CD14-positive monocyte (primary cell): ENCODE measurements around the gene GTF2I. TPM values are rescaled to one million over a fixed set of nuclear protein-coding genes. Genes with fewer than 3 reads are reported as not detected.
A peak's percentile ranks its signal among the peaks of the same experiment; 100 is the strongest.
"Not testable (repeated sequence)": the region's sequence is repeated elsewhere in the genome, so short reads cannot be mapped to it uniquely, and the experiment has no call there.

Experiments
- DNase-seq, 3 donors: peaks; one replicate each; pipeline ENCODE4 v3.0.0-alpha.2; 2011 to 2022
- H2AFZ ChIP-seq: 2 replicates; pipeline ENCODE4 v1.6.0; 2012; ENCODE audit warnings: mild to moderate bottlenecking, low read depth, low read length, inconsistent platforms; ENCODE audit not compliant: insufficient read depth, poor library complexity, severe bottlenecking
- H3K27ac ChIP-seq, 2 donors: 1 replicate in 1 of 2; 2 replicates in 1 of 2; pipeline ENCODE4 v1.5.1; 2012 to 2013; ENCODE audit warnings: low read length in 2 of 2, control low read depth in 1 of 2, inconsistent platforms in 1 of 2, low read depth in 1 of 2, mild to moderate bottlenecking in 1 of 2
- H3K27me3 ChIP-seq, 2 donors: one replicate each; pipeline versions ENCODE4 v1.6.0 to v1.6.1; 2011 to 2013; ENCODE audit warnings: low read length in 2 of 2; ENCODE audit not compliant: control insufficient read depth in 2 of 2, insufficient read depth in 2 of 2
- H3K36me3 ChIP-seq, 2 donors: replicated peaks in 1 of 2; 1 replicate in 1 of 2; 2 replicates in 1 of 2; pipeline versions ENCODE4 v1.5.1 to v1.6.1; 2012 to 2013; ENCODE audit warnings: low read length in 2 of 2, control low read depth in 1 of 2, inconsistent platforms in 1 of 2, mild to moderate bottlenecking in 1 of 2; ENCODE audit not compliant: insufficient read depth in 2 of 2, control insufficient read depth in 1 of 2
- H3K4me1 ChIP-seq, 2 donors: 1 replicate in 1 of 2; 2 replicates in 1 of 2; pipeline versions ENCODE4 v1.5.1 to v1.6.1; 2012 to 2013; ENCODE audit warnings: low read length in 2 of 2, control low read depth in 1 of 2, inconsistent platforms in 1 of 2, mild to moderate bottlenecking in 1 of 2, moderate library complexity in 1 of 2; ENCODE audit not compliant: insufficient read depth in 2 of 2, control insufficient read depth in 1 of 2
- H3K4me2 ChIP-seq: replicated peaks from 2 replicates; pipeline ENCODE3; 2012; ENCODE audit warnings: low read length, moderate library complexity, mild to moderate bottlenecking; ENCODE audit not compliant: poor library complexity, severe bottlenecking; ENCODE audit errors: extremely low read depth
- H3K4me3 ChIP-seq, 3 experiments: fragments of 200-600 bp in 1 of 3; sonication (generic) in 1 of 3; replicated peaks in 1 of 3; 1 replicate in 2 of 3; 2 replicates in 1 of 3; pipeline ENCODE4 v1.5.1; 2011 to 2013; ENCODE audit warnings: low read length in 3 of 3, mild to moderate bottlenecking in 3 of 3, control low read depth in 2 of 3, low read depth in 2 of 3, inconsistent platforms in 1 of 3, moderate library complexity in 1 of 3
- H3K79me2 ChIP-seq: 2 replicates; pipeline ENCODE4 v1.6.0; 2012; ENCODE audit warnings: mild to moderate bottlenecking, control low read depth, inconsistent platforms, low read length, moderate library complexity; ENCODE audit not compliant: insufficient read depth
- H3K9ac ChIP-seq: 2 replicates; pipeline ENCODE4 v1.6.0; 2017; ENCODE audit warnings: low read length, mild to moderate bottlenecking; ENCODE audit not compliant: insufficient read depth, poor library complexity, severe bottlenecking
- H3K9me3 ChIP-seq, 2 donors: replicated peaks in 1 of 2; 1 replicate in 1 of 2; 2 replicates in 1 of 2; pipeline versions ENCODE4 v1.5.1 to v1.6.1; 2012 to 2013; ENCODE audit warnings: low read length in 2 of 2, control low read depth in 1 of 2; ENCODE audit not compliant: control insufficient read depth in 1 of 2, insufficient read depth in 1 of 2
- H4K20me1 ChIP-seq: 2 replicates; pipeline ENCODE4 v1.6.0; 2012; ENCODE audit warnings: mild to moderate bottlenecking, low read length, control low read depth, moderate library complexity; ENCODE audit not compliant: insufficient read depth
- H3K27ac Mint-ChIP-seq, 7 donors: one replicate each; pipeline ENCODE4 v1.8.0; 2020; ENCODE audit warnings: mild to moderate bottlenecking in 7 of 7, mixed read lengths in 7 of 7, moderate library complexity in 6 of 7, inconsistent platforms in 2 of 7
- H3K27me3 Mint-ChIP-seq, 3 donors: one replicate each; pipeline ENCODE4 v1.8.0; 2021 to 2022; ENCODE audit warnings: low read depth in 3 of 3, mild to moderate bottlenecking in 3 of 3, mixed read lengths in 3 of 3, moderate library complexity in 3 of 3, inconsistent platforms in 1 of 3
- H3K36me3 Mint-ChIP-seq, 2 donors: one replicate each; pipeline ENCODE4 v1.8.0; 2020; ENCODE audit warnings: mixed read lengths in 2 of 2, inconsistent platforms in 1 of 2, mild to moderate bottlenecking in 1 of 2
- H3K4me1 Mint-ChIP-seq: one replicate; pipeline ENCODE4 v1.8.0; 2020; ENCODE audit warnings: mild to moderate bottlenecking, mixed read lengths
- H3K4me3 Mint-ChIP-seq, 2 donors: one replicate each; pipeline ENCODE4 v1.8.0; 2020; ENCODE audit warnings: mild to moderate bottlenecking in 2 of 2, mixed read lengths in 2 of 2, moderate library complexity in 1 of 2
- H3K9me3 Mint-ChIP-seq, 7 donors: one replicate each; pipeline ENCODE4 v1.8.0; 2020 to 2022; ENCODE audit warnings: mixed read lengths in 7 of 7, mild to moderate bottlenecking in 6 of 7, moderate library complexity in 6 of 7, inconsistent platforms in 2 of 7
- WGBS: methylation state at CpG from one replicate; pipeline ENCODE4 v1.1.5; 2013; ENCODE audit warnings: missing lambda C conversion rate; ENCODE audit not compliant: insufficient coverage; 5-methylcytosine and 5-hydroxymethylcytosine counted together
- intact Hi-C, 2 donors: fragments of 100-400 bp; cut with micrococcal nuclease; formaldehyde crosslinking; loops; one replicate each; pipeline versions ENCODE4 v1.15.0 to v1.15.1; 2023
- polyA plus RNA-seq, 3 donors: library from polyadenylated mRNA; depleted of rRNA in 1 of 3; unstranded in 2 of 3; stranded (reverse) in 1 of 3; fragments of 300-500 nt in 2 of 3; fragments of >200 nt in 1 of 3; fragmentation: Illumina TruSeq in 2 of 3; gene quantifications; 1 replicate in 2 of 3; 2 replicates in 1 of 3; pipeline ENCODE4 v1.2.3, GENCODE V29; 2012 to 2021

The GTF2I gene
- polyA plus RNA-seq, 3 donors: 20.9 to 87.8 (median 28.2) TPM

DNA sequence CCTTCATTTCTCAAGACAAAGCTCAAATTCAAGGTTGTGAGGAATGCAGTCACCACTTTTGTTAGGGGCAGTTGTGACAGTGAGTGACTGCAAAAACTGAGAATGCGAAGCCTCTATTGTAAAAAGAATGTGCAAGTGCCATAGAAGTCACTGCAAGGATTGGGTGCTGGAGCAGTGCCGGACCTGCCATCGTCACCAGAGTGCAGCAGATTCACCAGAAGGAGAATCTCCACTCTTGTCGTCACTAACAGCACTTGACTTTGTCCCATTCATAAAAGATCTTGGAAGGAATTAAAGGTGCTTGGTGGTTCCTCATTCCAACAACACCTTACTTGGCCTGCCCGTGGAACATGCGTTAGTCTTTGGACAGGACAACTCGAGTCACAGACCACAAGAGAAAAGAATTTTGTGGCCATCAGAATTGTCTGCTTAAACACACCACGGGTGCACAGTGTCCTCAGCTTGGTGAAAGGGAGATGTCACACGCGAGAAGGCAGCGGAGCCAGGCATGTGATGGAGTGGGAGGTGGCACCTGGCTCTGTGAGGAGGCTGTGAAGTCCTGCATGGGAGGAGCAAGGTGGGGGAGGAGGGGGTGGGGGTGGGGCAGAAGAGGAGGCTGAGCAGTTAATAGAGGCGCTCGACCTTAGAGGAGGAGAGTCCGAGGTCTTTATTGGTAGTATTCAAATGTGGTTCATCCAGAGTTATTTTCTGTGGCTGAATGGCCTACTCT lies 82.6 kb downstream of the GTF2I start:
- H3K36me3 ChIP-seq, H3K4me2 ChIP-seq, H3K4me3 Mint-ChIP-seq, H3K27me3 Mint-ChIP-seq, H3K9me3 ChIP-seq, H3K4me1 Mint-ChIP-seq, H4K20me1 ChIP-seq, intact Hi-C loops, DNase-seq, H2AFZ ChIP-seq, H3K4me3 ChIP-seq, H3K79me2 ChIP-seq, H3K4me1 ChIP-seq, H3K9ac ChIP-seq, H3K9me3 Mint-ChIP-seq, H3K27ac ChIP-seq, H3K27ac Mint-ChIP-seq, H3K27me3 ChIP-seq, H3K36me3 Mint-ChIP-seq: not testable (repeated sequence)
- no CpG with 5 or more reads among the region's 14 CpGs for WGBS

DNA sequence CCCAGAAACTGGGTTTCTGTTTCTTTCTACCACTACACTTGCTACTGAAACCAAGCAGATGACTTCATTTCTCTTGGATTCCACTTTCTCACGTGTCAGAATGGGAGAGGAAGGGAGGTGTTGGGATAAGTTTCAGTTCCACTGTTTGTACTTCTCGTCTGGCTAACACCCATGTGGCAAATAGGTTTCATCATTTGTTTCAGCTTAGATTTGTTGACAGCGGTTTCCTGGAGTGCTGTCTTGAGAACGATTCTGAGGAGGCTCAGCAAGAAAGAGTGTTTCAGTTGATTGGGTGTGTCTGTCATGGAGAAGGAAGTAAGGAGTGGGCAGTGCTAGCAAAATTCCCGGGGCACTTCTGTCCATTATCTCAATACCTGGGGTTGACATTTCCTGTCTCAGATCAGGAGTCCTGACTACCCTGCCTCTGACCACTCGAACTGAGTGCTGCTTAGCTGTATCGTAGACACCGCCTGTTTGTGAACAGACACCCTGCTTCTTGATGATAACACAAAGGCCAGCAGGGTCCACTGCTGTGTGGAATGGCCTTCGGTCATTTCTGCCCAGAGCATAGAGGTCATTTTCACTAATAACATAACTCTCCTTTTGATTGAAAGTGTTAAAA lies 86.5 kb downstream of the GTF2I start:
- intact Hi-C loops, H3K27me3 ChIP-seq, H3K79me2 ChIP-seq, H3K4me2 ChIP-seq, H3K4me3 Mint-ChIP-seq, H3K27ac Mint-ChIP-seq, H3K27ac ChIP-seq, H3K36me3 ChIP-seq, H3K36me3 Mint-ChIP-seq, H3K4me1 ChIP-seq, H3K9me3 Mint-ChIP-seq, H2AFZ ChIP-seq, H3K27me3 Mint-ChIP-seq, H3K9ac ChIP-seq, DNase-seq, H3K9me3 ChIP-seq, H3K4me1 Mint-ChIP-seq, H3K4me3 ChIP-seq, H4K20me1 ChIP-seq: not testable (repeated sequence)
- WGBS: no CpG with 5 or more reads among the region's 9 CpGs

DNA sequence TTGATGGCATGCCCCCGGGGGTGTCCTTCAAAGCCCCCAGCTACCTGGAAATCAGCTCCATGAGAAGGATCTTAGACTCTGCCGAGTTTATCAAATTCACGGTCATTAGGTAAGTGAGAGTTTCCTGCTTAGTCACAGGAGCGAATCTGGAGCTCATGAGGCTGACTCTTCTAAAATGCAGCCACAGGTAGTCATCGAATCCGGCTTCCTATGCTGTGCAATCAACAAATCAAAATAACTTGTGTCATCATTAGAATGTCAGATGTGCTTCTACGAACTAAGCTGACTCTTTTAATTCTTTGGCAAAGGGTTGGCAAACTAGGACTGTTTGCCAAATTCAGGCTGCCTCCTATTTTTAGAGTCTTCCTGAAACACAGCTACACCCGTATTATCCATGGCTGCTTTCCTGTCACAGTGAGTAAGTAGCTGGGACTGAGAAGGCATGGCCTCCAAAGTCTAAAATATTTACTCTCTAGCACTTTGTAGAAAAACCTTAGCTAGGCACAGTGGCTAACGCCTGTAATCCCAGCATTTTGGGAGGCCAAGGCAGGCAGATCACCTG lies 96.5 kb downstream of the GTF2I start:
- H3K27ac ChIP-seq, intact Hi-C loops, H3K9ac ChIP-seq, H3K4me3 Mint-ChIP-seq, H3K27me3 Mint-ChIP-seq, H3K79me2 ChIP-seq, H3K36me3 ChIP-seq, DNase-seq, H3K4me1 ChIP-seq, H3K4me2 ChIP-seq, H3K4me3 ChIP-seq, H3K27ac Mint-ChIP-seq, H3K36me3 Mint-ChIP-seq, H2AFZ ChIP-seq, H3K9me3 Mint-ChIP-seq, H3K4me1 Mint-ChIP-seq, H3K9me3 ChIP-seq, H4K20me1 ChIP-seq, H3K27me3 ChIP-seq: not testable (repeated sequence)
- no CpG with 5 or more reads among the region's 9 CpGs for WGBS

DNA sequence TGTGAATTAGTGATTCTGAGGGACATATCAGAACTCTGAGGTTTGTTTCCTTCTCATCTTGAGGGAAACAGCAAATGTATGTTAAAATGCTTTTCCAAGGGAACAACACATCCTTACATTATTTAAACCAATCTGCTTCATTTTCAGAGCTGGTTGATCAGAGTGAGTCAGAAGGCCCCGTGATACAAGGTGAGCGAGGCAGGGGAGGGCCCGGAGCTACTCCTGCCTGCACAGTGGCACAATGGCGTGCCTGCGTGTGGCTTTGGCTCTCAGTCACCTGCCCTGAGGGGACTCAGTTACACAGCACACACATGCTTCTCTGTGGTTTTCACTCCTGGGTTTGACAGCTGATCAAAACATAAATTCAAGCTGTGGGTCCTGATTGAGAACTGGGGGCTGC lies 99.2 kb downstream of the GTF2I start:
- H3K4me1 ChIP-seq, H3K9ac ChIP-seq, H3K9me3 Mint-ChIP-seq, H3K4me1 Mint-ChIP-seq, intact Hi-C loops, H3K79me2 ChIP-seq, H3K4me3 ChIP-seq, H3K4me2 ChIP-seq, H3K36me3 ChIP-seq, H3K4me3 Mint-ChIP-seq, H3K27me3 Mint-ChIP-seq, H3K27me3 ChIP-seq, DNase-seq, H4K20me1 ChIP-seq, H3K36me3 Mint-ChIP-seq, H3K9me3 ChIP-seq, H3K27ac ChIP-seq, H2AFZ ChIP-seq: not testable (repeated sequence)
- WGBS: no CpG with 5 or more reads among the region's 5 CpGs
- H3K27ac Mint-ChIP-seq: peak overlapping the region in 1 of 7 donors; percentile 50
